Neuronal stem cell (in vitro differentiated cells): ENCODE results near the gene FOXO1.

ENCODE experiments used
- DNase-seq: peaks from one replicate; pipeline ENCODE4 v3.0.0-alpha.2; 2013; ENCODE audit warnings: low spot score
- H2AFZ ChIP-seq: one replicate; pipeline ENCODE4 v1.6.1; 2013; ENCODE audit warnings: mild to moderate bottlenecking, low read length, inconsistent platforms
- H2AK5ac ChIP-seq: 2 replicates; pipeline ENCODE4 v1.6.1; 2013; ENCODE audit warnings: low read depth, mild to moderate bottlenecking, inconsistent platforms, low read length, moderate library complexity, mixed read lengths
- H2BK120ac ChIP-seq: 2 replicates; pipeline ENCODE4 v1.6.1; 2013; ENCODE audit warnings: low read depth, mild to moderate bottlenecking, inconsistent platforms, low read length, moderate library complexity, mixed read lengths
- H2BK12ac ChIP-seq: one replicate; pipeline ENCODE4 v1.6.1; 2013; ENCODE audit warnings: low read length, inconsistent platforms
- H2BK15ac ChIP-seq: 2 replicates; pipeline ENCODE4 v1.6.1; 2013; ENCODE audit warnings: mild to moderate bottlenecking, low read length, inconsistent platforms, mixed read lengths
- H2BK5ac ChIP-seq: one replicate; pipeline ENCODE4 v1.6.1; 2013; ENCODE audit warnings: inconsistent platforms, mild to moderate bottlenecking, low read length, moderate library complexity
- H3K14ac ChIP-seq: one replicate; pipeline ENCODE4 v1.6.1; 2013; ENCODE audit warnings: low read length, inconsistent platforms
- H3K18ac ChIP-seq: 2 replicates; pipeline ENCODE4 v1.6.1; 2013; ENCODE audit warnings: low read length, inconsistent platforms
- H3K23ac ChIP-seq: 2 replicates; pipeline ENCODE4 v1.6.1; 2013; ENCODE audit warnings: low read depth, mild to moderate bottlenecking, mixed read lengths, low read length, inconsistent platforms; ENCODE audit not compliant: poor library complexity
- H3K27ac ChIP-seq: replicated peaks from 3 replicates; pipeline ENCODE4 v1.5.1; 2013; ENCODE audit warnings: low read length, inconsistent platforms
- H3K27me3 ChIP-seq, 3 experiments: 2 replicates each; pipeline ENCODE4 v1.6.1; 2013; ENCODE audit warnings: low read length in 3 of 3, mild to moderate bottlenecking in 2 of 3, inconsistent platforms in 1 of 3, low read depth in 1 of 3, mixed read lengths in 1 of 3, moderate library complexity in 1 of 3; ENCODE audit not compliant: control insufficient read depth in 3 of 3, insufficient read depth in 3 of 3
- H3K36me3 ChIP-seq, 2 donors: replicated peaks in 1 of 2; 2 replicates each; pipeline ENCODE4 v1.6.1; 2013; ENCODE audit warnings: low read length in 2 of 2; ENCODE audit not compliant: control insufficient read depth in 2 of 2, insufficient read depth in 2 of 2
- H3K4ac ChIP-seq: 2 replicates; pipeline ENCODE4 v1.6.1; 2013; ENCODE audit warnings: inconsistent platforms, mild to moderate bottlenecking, low read length, moderate library complexity
- H3K4me1 ChIP-seq, 2 donors: 1 replicate in 1 of 2; 2 replicates in 1 of 2; pipeline ENCODE4 v1.6.1; 2013; ENCODE audit warnings: low read length in 2 of 2, low read depth in 1 of 2; ENCODE audit not compliant: control insufficient read depth in 2 of 2, insufficient read depth in 1 of 2
- H3K4me2 ChIP-seq: one replicate; pipeline ENCODE4 v1.6.1; 2013; ENCODE audit warnings: mild to moderate bottlenecking, low read length, inconsistent platforms; ENCODE audit not compliant: insufficient read depth, poor library complexity, severe bottlenecking
- H3K4me3 ChIP-seq, 2 donors: 2 replicates each; pipeline ENCODE4 v1.5.1; 2013; ENCODE audit warnings: low read length in 2 of 2, mild to moderate bottlenecking in 2 of 2, inconsistent platforms in 1 of 2, moderate library complexity in 1 of 2
- H3K79me1 ChIP-seq: one replicate; pipeline ENCODE4 v1.6.1; 2013; ENCODE audit warnings: low read depth, mild to moderate bottlenecking, inconsistent platforms, low read length, moderate library complexity
- H3K9ac ChIP-seq: one replicate; pipeline ENCODE4 v1.6.1; 2013; ENCODE audit warnings: mild to moderate bottlenecking, low read depth, low read length, inconsistent platforms; ENCODE audit not compliant: poor library complexity
- H3K9me3 ChIP-seq, 2 donors: replicated peaks in 1 of 2; 2 replicates each; pipeline versions ENCODE3 to v1.6.1; 2013; ENCODE audit warnings: low read length in 2 of 2, mild to moderate bottlenecking in 2 of 2, inconsistent platforms in 1 of 2, low read depth in 1 of 2, mixed read lengths in 1 of 2, moderate library complexity in 1 of 2; ENCODE audit not compliant: control insufficient read depth in 2 of 2, insufficient read depth in 1 of 2
- H4K8ac ChIP-seq: one replicate; pipeline ENCODE4 v1.6.1; 2013; ENCODE audit warnings: low read depth, mild to moderate bottlenecking, inconsistent platforms, low read length, moderate library complexity
- H4K91ac ChIP-seq: one replicate; pipeline ENCODE4 v1.6.1; 2013; ENCODE audit warnings: low read length, low read depth, mild to moderate bottlenecking, inconsistent platforms; ENCODE audit not compliant: poor library complexity
- WGBS, 2 donors: extraction: QIAGEN DNeasy Blood & Tissue Kit; methylation state at CpG; one replicate each; pipeline ENCODE4 v1.1.7; 2013; ENCODE audit warnings: missing lambda C conversion rate in 2 of 2, mixed read lengths in 1 of 2; ENCODE audit not compliant: insufficient read length in 2 of 2, insufficient replicate concordance in 1 of 2; ENCODE audit errors: extremely low coverage in 2 of 2; 5-methylcytosine and 5-hydroxymethylcytosine counted together

The FOXO1 gene

GRCh38 chr13:40536443-40537113, 129.9 kb downstream of the FOXO1 start:
- H3K4me3 ChIP-seq: no peak overlapping the region
- H4K91ac ChIP-seq: no peak overlapping the region
- H3K9ac ChIP-seq: no peak overlapping the region
- H3K18ac ChIP-seq: peak overlapping the region; percentile 35
- H3K4me1 ChIP-seq: peaks cover 12 to 19% of the 10 kb centered on the region in 2 donors
- no peaks in the 10 kb centered on the region for H3K36me3 ChIP-seq
- no CpG with 5 or more reads among the region's 9 CpGs for WGBS, 2 donors
- H4K8ac ChIP-seq: no peak overlapping the region
- no peak overlapping the region for H3K14ac ChIP-seq
- no peaks in the 10 kb centered on the region for H3K9me3 ChIP-seq
- no peak overlapping the region for H2AK5ac ChIP-seq
- H3K27me3 ChIP-seq: no peaks in the 10 kb centered on the region
- no peak overlapping the region for H3K4me2 ChIP-seq
- no peak overlapping the region for H2BK12ac ChIP-seq
- no peaks in the 10 kb centered on the region for H3K79me1 ChIP-seq
- H2BK15ac ChIP-seq: no peak overlapping the region
- H2AFZ ChIP-seq: no peak overlapping the region
- no peak for DNase-seq
- H2BK120ac ChIP-seq: no peak overlapping the region
- no peak overlapping the region for H2BK5ac ChIP-seq
- H3K4ac ChIP-seq: no peak overlapping the region
- H3K27ac ChIP-seq: no peak overlapping the region
- H3K23ac ChIP-seq: no peak overlapping the region

GRCh38 chr13:40535345-40535836, 131.1 kb downstream of the FOXO1 start:
- no CpG with 5 or more reads among the region's 27 CpGs for WGBS, 2 donors
- peak overlapping the region; percentile 34 for H2BK12ac ChIP-seq
- H3K14ac ChIP-seq: no peak overlapping the region
- H2AFZ ChIP-seq: no peak overlapping the region
- no peak overlapping the region for H4K8ac ChIP-seq
- peak overlapping the region; percentile 91 for H2BK5ac ChIP-seq
- H3K27ac ChIP-seq: no peak overlapping the region
- H3K36me3 ChIP-seq: no peaks in the 10 kb centered on the region
- H2BK120ac ChIP-seq: no peak overlapping the region
- H3K4ac ChIP-seq: no peak overlapping the region
- H3K4me3 ChIP-seq: no peak overlapping the region
- DNase-seq: no peak
- H3K9me3 ChIP-seq: no peaks in the 10 kb centered on the region
- H3K18ac ChIP-seq: peak overlapping the region; percentile 72
- H3K4me2 ChIP-seq: no peak overlapping the region
- H3K4me1 ChIP-seq: peaks cover 10 to 13% of the 10 kb centered on the region in 2 donors
- no peaks in the 10 kb centered on the region for H3K79me1 ChIP-seq
- H3K9ac ChIP-seq: no peak overlapping the region
- H3K23ac ChIP-seq: peak overlapping the region; percentile 90
- H4K91ac ChIP-seq: no peak overlapping the region
- H2AK5ac ChIP-seq: peak overlapping the region; percentile 79
- H3K27me3 ChIP-seq: no peaks in the 10 kb centered on the region
- peak overlapping the region; percentile 60 for H2BK15ac ChIP-seq

GRCh38 chr13:40534456-40534855, 132.0 kb downstream of the FOXO1 start:
- H2BK120ac ChIP-seq: no peak overlapping the region
- H3K79me1 ChIP-seq: no peaks in the 10 kb centered on the region
- no peak overlapping the region for H2BK5ac ChIP-seq
- no peaks in the 10 kb centered on the region for H3K27me3 ChIP-seq
- no peak overlapping the region for H3K27ac ChIP-seq
- no peak overlapping the region for H2BK12ac ChIP-seq
- peaks cover 6% of the 10 kb centered on the region in 2 donors for H3K4me1 ChIP-seq
- no peak overlapping the region for H4K8ac ChIP-seq
- H3K4ac ChIP-seq: no peak overlapping the region
- no peaks in the 10 kb centered on the region for H3K36me3 ChIP-seq
- DNase-seq: no peak
- H2AK5ac ChIP-seq: no peak overlapping the region
- no peak overlapping the region for H3K14ac ChIP-seq
- no peak overlapping the region for H3K9ac ChIP-seq
- no peak overlapping the region for H3K23ac ChIP-seq
- H2AFZ ChIP-seq: no peak overlapping the region
- H3K9me3 ChIP-seq: no peaks in the 10 kb centered on the region
- no peak overlapping the region for H4K91ac ChIP-seq
- no peak overlapping the region for H3K18ac ChIP-seq
- WGBS, 2 donors: no CpG with 5 or more reads among the region's 4 CpGs
- H3K4me2 ChIP-seq: no peak overlapping the region
- H3K4me3 ChIP-seq: no peak overlapping the region
- no peak overlapping the region for H2BK15ac ChIP-seq

GRCh38 chr13:40533072-40533471, 133.4 kb downstream of the FOXO1 start:
- Histone ChIP-seq H3K9me3 (no peaks in the 10 kb centered on the region), H3K4ac (no peak overlapping the region), H2AFZ (no peak overlapping the region), H3K27ac (no peak overlapping the region), H2AK5ac (no peak overlapping the region), H3K18ac (no peak overlapping the region), H2BK15ac (no peak overlapping the region), H2BK120ac (no peak overlapping the region), H3K27me3 (no peaks in the 10 kb centered on the region), H3K36me3 (no peaks in the 10 kb centered on the region), H3K23ac (no peak overlapping the region), H4K8ac (no peak overlapping the region), H3K79me1 (no peaks in the 10 kb centered on the region), H3K4me3 (no peak overlapping the region), H3K4me1 (peaks cover 6% of the 10 kb centered on the region in 2 donors), H2BK5ac (no peak overlapping the region), H3K9ac (no peak overlapping the region), H4K91ac (no peak overlapping the region), H2BK12ac (no peak overlapping the region), H3K4me2 (no peak overlapping the region), H3K14ac (no peak overlapping the region)
- no peak for DNase-seq
- WGBS, 2 donors: no CpG with 5 or more reads among the region's 8 CpGs
